Right renal pelvis (tissue), 4 donors: ENCODE data around the gene NHLRC2. TPM values are rescaled to one million over a fixed set of nuclear protein-coding genes. Genes with fewer than 3 reads are reported as not detected.

Source experiments
- DNase-seq, 4 donors: peaks; one replicate each; pipeline ENCODE4 v3.0.0-alpha.2; 2013; ENCODE audit warnings: low read depth in 4 of 4, low spot score in 3 of 4, missing footprints in 1 of 4
- polyA plus RNA-seq, 4 donors: library from polyadenylated mRNA; unstranded; fragments of 120-200 nt; gene quantifications; one replicate each; pipeline ENCODE4 v1.2.1, GENCODE V29; 2013; ENCODE audit not compliant: insufficient read length in 4 of 4

The NHLRC2 gene
- polyA plus RNA-seq, 4 donors: 15.9 to 25.6 (median 20.6) TPM

DNA sequence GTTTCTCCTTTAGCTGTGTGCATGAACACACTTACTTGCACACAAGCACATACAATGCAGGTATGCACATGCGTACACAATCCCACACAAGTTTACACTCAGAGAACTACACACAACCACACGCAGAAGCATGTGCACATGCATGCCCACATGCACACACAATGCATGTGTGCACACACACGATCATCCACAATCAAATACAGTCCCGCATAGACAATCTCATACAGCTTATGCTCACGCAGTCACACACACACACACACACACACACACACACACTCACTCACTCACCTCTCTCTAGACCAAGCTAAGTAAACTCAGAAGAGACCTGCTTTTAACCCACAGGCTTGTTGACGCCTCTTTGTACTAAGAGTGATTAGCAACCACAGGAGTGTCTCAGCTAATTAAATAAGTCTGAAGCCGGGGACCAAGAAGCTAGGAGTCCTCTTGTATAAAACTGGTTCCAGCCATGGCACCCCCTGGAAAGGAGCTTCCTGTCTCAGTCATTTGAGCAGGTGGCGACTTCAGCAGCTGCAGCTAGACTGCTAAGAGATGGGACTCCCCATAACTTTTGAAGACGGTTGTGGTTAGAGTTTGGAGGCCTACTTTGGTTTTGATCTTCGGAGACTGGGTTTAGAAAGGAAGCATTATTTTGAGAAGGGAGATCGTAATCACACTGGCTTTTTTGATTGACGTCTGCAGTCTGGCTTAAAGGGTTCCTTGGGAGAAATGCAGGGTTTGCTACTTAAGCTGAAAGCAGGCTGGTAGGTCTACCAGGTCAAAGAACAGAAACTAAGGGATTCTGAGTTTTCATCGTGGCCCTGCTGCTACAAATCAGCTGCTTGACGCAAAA lies 106.9 kb downstream of the NHLRC2 start:
- DNase-seq: no peak

DNA sequence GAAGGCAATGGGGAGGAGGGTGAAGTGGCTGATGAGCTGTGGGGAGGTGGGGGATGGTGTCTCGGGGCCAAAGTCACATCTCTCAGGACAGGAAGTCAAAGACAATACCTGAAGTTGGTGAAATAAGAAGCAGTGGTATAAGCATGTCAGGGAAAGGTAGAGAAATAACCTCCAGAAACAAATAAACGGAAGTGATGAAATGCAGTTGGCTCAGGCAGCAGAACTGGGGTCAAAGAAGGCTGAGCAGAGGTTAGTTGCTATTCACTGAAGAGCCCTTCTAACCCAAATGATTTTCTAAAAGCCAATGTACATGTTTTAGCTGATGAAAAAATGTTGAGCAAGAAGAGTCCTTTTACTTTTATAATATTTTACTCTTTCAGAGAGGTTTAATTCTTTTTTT lies 110.6 kb downstream of the NHLRC2 start:
- no peak for DNase-seq

GRCh38 chr10:113965683-113966082 lies 111.2 kb downstream of the NHLRC2 start:
- no peak for DNase-seq

Other genes starting within 250 kb of the NHLRC2 start
- gene NRAP, start 190.6 kb upstream of the NHLRC2 start, polyA plus RNA-seq: under 1 TPM in 1 of 4 donors, not detected in 3; 0.01 TPM
- 10 to 100 TPM; 28.2 to 33.8 (median 30.4) TPM for gene CASP7, start 174.7 kb upstream of the NHLRC2 start, polyA plus RNA-seq
- gene PLEKHS1, start 103.0 kb upstream of the NHLRC2 start, polyA plus RNA-seq: under 1 TPM; 0.04 to 0.20 (median 0.13) TPM
- 10 to 100 TPM; 14.1 to 17.4 (median 16.9) TPM for gene DCLRE1A, start 579 bp upstream of the NHLRC2 start, polyA plus RNA-seq
- gene ADRB1, start 189.2 kb downstream of the NHLRC2 start, polyA plus RNA-seq: under 1 TPM; 0.06 to 0.09 (median 0.07) TPM